ENCODE data around the gene CADM3.

Gene CADM3, protein sequence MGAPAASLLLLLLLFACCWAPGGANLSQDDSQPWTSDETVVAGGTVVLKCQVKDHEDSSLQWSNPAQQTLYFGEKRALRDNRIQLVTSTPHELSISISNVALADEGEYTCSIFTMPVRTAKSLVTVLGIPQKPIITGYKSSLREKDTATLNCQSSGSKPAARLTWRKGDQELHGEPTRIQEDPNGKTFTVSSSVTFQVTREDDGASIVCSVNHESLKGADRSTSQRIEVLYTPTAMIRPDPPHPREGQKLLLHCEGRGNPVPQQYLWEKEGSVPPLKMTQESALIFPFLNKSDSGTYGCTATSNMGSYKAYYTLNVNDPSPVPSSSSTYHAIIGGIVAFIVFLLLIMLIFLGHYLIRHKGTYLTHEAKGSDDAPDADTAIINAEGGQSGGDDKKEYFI
- long read RNA-seq, donor 1, partial matches to known transcripts: 0 of 1 reads
- long read RNA-seq, donor 1, other reads (novel, unspliced or antisense): 0 of 1 reads
- long read RNA-seq, donor 2: 0 reads
- long read RNA-seq, donor 3: 0 reads
- long read RNA-seq, donor 4: 0 reads
- long read RNA-seq, donor 5, partial matches to known transcripts: 0 of 1 reads
- long read RNA-seq, donor 5, other reads (novel, unspliced or antisense): 0 of 1 reads
- long read RNA-seq, donor 6: 0 reads
- long read RNA-seq, donor 7: 0 reads
- long read RNA-seq, donor 8: 0 reads

- DNase-seq: no peak
These were observed at the start of gene CADM3 for GRCh38 chr1:159171254-159171687. TSS of gene CADM3 (plus strand) at chr1:159171615. CDS start at chr1:159171766, 151 bp downstream.

GRCh38 chr1:159122005-159122621 is 49.3 kb upstream of the CADM3 start:
- no peak for DNase-seq

- no peak for DNase-seq
These were observed 47.8 kb upstream of the CADM3 start for GRCh38 chr1:159123587-159123986.

GRCh38 chr1:159132271-159132881 is 39.0 kb upstream of the CADM3 start:
- no peak for DNase-seq

DNA sequence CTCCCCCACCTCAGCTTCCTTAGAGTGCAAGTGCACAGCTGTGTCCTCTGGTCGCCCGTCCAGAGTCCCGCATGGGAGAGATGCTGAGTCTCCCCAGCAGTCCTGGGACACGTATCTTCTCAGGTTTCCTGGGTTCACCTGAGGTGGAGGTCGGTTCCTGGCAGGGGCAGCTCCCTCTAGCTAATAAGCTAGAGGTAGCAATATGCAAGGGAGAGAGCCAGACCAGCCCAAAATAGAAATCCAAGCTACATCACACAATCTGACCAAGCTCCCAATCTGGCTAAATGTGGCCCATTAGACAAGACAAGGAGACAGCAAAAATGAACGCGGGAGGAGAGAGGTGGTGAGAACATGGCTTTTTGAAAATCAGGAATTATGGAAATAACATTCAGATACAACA is 30.9 kb upstream of the CADM3 start:
- no peak for DNase-seq

- DNase-seq: no peak
These were observed 29.6 kb upstream of the CADM3 start for GRCh38 chr1:159141584-159142390.

GRCh38 chr1:159142391-159142663 is 29.1 kb upstream of the CADM3 start:
- DNase-seq: no peak

GRCh38 chr1:159142726-159143510 is 28.5 kb upstream of the CADM3 start:
- no peak for DNase-seq

- no peak for DNase-seq
These were observed 26.8 kb upstream of the CADM3 start for GRCh38 chr1:159144571-159144970.

DNA sequence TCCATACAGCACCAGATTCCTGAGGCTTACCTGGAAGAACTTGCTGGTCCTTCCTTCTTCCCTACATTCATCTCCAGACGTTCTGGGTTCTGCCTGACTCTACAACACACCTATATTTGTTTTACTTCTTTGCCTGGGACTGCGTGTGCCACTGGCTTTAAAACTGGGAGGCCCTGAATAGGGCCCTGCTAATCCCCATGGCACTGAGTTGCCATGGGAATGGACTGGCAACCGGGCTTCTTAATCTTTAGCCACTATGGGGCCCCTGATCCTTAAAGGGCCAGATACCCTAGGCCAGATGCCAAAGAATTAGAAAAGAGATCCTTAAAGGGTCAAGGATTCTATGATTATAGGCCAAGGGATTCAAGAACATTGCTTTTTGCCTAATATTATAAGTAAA is 24.4 kb upstream of the CADM3 start:
- no peak for DNase-seq

GRCh38 chr1:159152031-159152430 is 19.4 kb upstream of the CADM3 start:
- DNase-seq: no peak

DNA sequence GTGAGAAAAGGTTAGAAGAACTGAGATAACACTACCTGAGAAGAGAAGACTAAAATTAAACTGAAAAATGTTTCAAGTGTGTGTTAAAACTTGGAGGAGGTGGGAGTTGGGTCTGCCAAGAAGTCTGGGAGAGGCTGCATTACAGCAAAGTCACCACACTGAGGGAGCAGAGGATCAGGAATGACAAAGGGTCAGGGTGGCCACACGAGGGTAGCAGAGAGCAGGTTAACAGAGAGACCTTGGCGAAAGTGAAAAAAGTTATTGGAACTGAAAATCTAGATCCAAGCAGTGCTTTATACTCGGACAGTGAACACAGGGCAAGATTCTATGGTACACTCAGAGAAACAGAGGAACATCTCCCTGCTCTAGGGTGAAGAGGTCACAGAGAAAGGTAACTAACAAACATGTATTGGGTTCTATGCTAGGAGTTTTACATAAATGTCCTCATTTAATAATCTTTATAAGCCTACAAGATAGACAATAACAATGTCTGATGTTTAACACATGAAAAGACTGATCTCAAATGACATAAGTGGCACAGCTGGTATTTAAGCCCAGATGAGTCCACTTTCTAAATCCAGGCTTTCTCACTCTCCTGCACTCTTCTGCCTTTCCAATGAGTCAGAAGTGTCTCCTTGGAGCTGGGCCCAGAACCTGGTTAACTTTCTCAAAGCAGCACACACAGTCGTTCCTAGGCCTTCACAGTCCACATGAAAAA is 10.3 kb upstream of the CADM3 start:
- DNase-seq: peak; percentile 22

GRCh38 chr1:159161719-159162026 is 9.7 kb upstream of the CADM3 start:
- no peak for DNase-seq

DNA sequence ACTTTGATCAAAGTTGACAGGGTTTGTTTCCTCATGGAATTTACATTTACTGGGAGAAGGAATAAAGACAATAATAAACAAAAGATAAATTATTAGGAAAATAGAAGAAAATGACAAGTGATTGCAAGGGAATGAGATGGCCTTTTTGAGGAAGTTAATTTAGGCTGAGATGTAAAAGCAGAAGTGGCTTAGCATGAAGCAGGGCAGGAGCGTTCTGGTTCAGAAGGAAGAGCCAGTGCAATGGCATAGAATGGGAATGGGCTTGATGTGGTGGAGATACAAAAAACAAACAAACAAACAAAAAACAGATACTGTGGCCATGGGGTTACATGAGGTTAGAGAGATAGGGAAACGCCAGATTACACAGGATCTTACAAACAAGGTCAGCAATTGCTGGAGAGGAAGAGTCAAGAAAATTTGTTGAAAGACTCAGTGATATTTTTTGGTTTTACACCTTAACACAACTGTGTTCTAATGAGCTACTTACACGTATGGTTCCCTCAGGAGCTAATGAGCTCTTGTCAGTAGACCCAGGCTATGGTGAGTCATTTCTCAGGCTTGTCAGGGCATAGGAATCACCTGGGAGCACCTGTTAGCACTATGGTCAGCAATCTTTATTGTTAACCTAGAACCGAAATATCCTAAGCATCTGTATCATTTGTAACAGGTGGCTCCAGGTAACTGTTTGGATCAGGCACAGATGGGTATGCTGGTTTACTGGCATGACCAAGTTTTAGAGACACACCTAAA is 8.7 kb upstream of the CADM3 start:
- DNase-seq: no peak

DNA sequence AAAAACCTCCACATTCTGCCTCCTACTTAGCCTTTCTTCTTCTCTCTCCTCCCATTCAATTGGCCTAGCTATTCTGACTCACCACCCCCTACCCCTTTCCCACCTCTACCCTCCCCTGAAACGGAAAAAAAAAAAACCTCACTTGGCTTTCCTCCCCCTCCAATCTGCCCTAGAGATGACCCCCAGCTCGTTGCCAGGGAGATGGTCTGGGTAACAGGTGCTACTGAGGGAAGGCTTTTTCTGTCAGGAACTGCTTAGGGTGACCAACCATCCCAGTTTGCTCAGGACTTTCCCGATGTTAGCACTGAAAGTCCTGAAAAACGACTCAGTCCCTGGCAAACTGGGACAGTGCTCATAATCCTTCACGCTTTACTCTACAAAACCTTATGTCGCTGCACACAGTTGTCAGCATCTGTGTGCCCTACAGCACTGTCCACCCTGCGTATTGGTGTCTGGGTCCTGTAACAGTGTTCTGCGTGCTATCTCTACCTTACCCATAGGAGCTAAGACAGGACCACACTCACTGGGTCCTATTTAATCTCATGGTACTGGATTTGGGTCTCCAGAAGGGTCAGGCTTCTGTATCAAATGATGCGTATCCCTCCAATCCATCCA is 7.7 kb upstream of the CADM3 start:
- DNase-seq: no peak

- no peak for DNase-seq
These were observed 3.4 kb upstream of the CADM3 start for GRCh38 chr1:159168043-159168442.

GRCh38 chr1:159170639-159171038 is 776 bp upstream of the CADM3 start:
- no peak for DNase-seq

- no peak for DNase-seq
These were observed 480 bp downstream of the CADM3 start for GRCh38 chr1:159171688-159172501.

Measured in right kidney (tissue), 9 donors.